Right lobe of liver (tissue), 4 donors: ENCODE results near the gene TSNAX.

Source experiments
- POLR2A ChIP-seq: fragments of 450-650 bp; IDR thresholded peaks from one replicate; pipeline ENCODE4 v1.6.1; 2017; ENCODE audit warnings: antibody characterized with exemption, mild to moderate bottlenecking
- TF ChIP-seq, protein P1 (sequence below), 4 donors: fragments of 200-600 bp in 3 of 4; fragments of 450-650 bp in 1 of 4; IDR thresholded peaks; one replicate each; pipeline versions ENCODE4 v1.5.1 to v1.8.0; 2016 to 2022; ENCODE audit warnings: antibody characterized with exemption in 4 of 4, mild to moderate bottlenecking in 2 of 4
- donor health status: DM: no; HTN: no; CAD: no.
- donor health status: DM: no; HTN: no; CAD: no.
- donor health status: DM: no; HTN: yes; CAD: no.

DNA sequence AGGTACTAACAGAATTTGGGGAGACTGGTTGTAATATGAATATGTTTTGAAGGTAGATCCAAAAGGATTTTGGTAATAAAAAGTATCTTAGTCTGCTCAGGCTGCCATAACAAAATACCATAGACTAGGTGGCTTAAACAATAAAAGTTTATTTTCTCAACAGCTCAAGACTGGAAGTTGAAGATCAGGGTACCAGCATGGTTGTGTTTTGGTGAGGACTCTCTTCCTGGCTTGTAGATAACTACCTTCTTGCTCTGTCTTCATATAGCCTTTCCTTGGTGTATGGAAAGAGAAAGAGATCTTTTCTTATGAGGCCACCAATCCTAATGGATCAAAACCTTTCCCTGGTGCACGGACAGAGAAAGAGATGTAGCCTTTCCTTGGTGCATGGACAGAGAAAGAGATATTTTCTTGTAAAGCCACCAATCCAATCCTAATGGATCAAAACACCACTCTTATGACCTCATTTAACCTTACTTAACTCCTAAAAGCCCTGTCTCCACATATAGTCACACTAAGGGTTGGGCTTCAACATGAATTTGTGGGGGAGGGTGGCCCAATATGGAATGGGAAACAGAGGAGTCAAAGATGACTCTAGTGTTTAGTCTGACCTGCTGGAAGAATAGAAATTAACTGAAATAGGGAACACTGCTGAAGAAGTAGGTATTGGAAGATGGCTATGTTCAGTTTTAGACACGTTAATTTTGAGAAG lies 5.4 kb upstream of the TSNAX start:
- TF ChIP-seq POLR2A: no peak
- TF ChIP-seq, protein P1, sequence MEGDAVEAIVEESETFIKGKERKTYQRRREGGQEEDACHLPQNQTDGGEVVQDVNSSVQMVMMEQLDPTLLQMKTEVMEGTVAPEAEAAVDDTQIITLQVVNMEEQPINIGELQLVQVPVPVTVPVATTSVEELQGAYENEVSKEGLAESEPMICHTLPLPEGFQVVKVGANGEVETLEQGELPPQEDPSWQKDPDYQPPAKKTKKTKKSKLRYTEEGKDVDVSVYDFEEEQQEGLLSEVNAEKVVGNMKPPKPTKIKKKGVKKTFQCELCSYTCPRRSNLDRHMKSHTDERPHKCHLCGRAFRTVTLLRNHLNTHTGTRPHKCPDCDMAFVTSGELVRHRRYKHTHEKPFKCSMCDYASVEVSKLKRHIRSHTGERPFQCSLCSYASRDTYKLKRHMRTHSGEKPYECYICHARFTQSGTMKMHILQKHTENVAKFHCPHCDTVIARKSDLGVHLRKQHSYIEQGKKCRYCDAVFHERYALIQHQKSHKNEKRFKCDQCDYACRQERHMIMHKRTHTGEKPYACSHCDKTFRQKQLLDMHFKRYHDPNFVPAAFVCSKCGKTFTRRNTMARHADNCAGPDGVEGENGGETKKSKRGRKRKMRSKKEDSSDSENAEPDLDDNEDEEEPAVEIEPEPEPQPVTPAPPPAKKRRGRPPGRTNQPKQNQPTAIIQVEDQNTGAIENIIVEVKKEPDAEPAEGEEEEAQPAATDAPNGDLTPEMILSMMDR (IDR thresholded peaks at IDR 0.05): no peak
